Ovary (tissue), 3 donors: ENCODE measurements around the gene ERH.

Source experiments
- POLR2A ChIP-seq: fragments of 450-650 bp; IDR thresholded peaks from one replicate; pipeline ENCODE4 v1.6.1; 2017; ENCODE audit warnings: antibody characterized with exemption, mild to moderate bottlenecking, moderate library complexity
- TF ChIP-seq, protein P1 (sequence below), 3 donors: fragments of 450-650 bp in 2 of 3; fragments of 200-600 bp in 1 of 3; IDR thresholded peaks; one replicate each; pipeline versions ENCODE4 v1.5.1 to v1.8.0; 2016 to 2022; ENCODE audit warnings: antibody characterized with exemption in 3 of 3, mild to moderate bottlenecking in 1 of 3
- donor health status: DM: no; HTN: no; CAD: no.

DNA sequence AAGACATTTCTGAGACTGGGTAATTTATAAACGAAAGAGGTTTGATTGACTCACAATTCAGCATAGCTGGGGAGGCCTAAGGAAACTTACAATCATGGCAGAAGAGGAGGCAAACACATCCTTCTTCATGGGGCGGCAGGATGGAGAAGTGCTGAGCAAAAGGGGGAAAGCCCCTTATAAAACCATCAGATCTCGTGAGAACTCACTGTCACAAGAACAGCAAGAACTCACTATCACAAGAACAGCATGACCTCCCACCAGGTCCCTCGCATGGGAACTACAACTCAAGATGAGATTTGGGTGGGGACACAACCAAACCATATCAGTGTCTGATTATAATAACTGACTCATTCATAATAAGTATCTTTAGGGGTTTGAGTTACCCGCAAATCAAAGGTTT is 6.8 kb upstream of the ERH start:
- TF ChIP-seq, protein P1, sequence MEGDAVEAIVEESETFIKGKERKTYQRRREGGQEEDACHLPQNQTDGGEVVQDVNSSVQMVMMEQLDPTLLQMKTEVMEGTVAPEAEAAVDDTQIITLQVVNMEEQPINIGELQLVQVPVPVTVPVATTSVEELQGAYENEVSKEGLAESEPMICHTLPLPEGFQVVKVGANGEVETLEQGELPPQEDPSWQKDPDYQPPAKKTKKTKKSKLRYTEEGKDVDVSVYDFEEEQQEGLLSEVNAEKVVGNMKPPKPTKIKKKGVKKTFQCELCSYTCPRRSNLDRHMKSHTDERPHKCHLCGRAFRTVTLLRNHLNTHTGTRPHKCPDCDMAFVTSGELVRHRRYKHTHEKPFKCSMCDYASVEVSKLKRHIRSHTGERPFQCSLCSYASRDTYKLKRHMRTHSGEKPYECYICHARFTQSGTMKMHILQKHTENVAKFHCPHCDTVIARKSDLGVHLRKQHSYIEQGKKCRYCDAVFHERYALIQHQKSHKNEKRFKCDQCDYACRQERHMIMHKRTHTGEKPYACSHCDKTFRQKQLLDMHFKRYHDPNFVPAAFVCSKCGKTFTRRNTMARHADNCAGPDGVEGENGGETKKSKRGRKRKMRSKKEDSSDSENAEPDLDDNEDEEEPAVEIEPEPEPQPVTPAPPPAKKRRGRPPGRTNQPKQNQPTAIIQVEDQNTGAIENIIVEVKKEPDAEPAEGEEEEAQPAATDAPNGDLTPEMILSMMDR (IDR thresholded peaks at IDR 0.05) = no peak
- TF ChIP-seq POLR2A = no peak
